GM19351 (cell line): Measurements from ENCODE around the gene ADGRB2.

ENCODE experiments used
- ATAC-seq: cut with Tn5 transposase; IDR thresholded peaks from one replicate; pipeline ENCODE4 v1.9.1; 2021; ENCODE audit warnings: mild to moderate bottlenecking, moderate library complexity; ENCODE audit not compliant: unreplicated experiment

The ADGRB2 gene

DNA sequence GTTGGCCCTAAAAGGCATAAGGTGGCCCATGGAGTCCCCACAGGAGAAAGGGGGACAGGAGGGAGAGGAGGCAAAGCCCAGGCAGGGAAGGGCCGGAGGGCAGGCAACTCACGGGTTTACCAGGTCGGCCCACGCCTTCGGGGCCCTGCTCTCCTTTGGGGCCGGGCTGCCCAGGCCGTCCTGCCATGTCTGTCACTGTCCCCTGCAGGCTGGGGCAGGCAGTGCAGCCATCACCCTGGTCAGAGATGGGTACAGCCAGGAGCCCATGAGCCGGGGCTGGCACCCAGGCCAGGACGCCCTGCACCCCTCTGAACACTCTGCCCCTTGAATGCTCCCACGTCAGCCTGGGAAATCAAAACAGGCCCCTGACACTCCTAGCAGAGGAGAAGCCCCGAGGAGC lies 80.1 kb downstream of the ADGRB2 start:
- ATAC-seq, result no peak

- no peak for ATAC-seq
Observed at GRCh38 chr1:31681415-31681814, 82.7 kb downstream of the ADGRB2 start.

- no peak for ATAC-seq
Observed at GRCh38 chr1:31679676-31680230, 84.4 kb downstream of the ADGRB2 start.

GRCh38 chr1:31679091-31679490 lies 85.0 kb downstream of the ADGRB2 start:
- no peak for ATAC-seq

- ATAC-seq, result no peak
Observed at GRCh38 chr1:31678681-31679080, 85.5 kb downstream of the ADGRB2 start.

- no peak for ATAC-seq
Observed at GRCh38 chr1:31677949-31678348, 86.2 kb downstream of the ADGRB2 start.

GRCh38 chr1:31677401-31677800 lies 86.7 kb downstream of the ADGRB2 start:
- no peak for ATAC-seq
